ENCODE results near the gene NCS1. TPM values are rescaled to one million over a fixed set of nuclear protein-coding genes. Genes with fewer than 3 reads are reported as not detected.

Gene NCS1
- total RNA-seq, 2 donors from 2014 or later: 14.0 to 30.4 TPM

DNA sequence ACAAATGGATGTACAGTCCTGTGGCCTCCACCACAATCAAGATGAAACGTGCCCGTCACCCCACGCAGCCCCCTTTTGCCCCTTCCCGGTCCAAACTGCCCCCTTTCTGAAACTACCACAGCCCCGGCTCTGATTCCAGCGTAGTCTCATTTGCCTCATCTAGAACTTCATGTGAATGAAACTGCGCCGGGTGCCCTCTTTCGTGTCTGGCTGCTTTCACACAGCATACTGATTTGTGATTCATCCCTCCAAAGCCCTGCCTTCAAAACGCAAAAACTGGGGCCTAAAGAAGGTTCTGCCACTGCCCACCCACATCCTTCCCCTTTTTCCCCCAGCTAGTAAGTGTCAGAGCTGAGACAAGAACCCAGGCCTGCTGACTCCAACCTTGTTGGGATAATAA is 31.5 kb upstream of the NCS1 start:
- peak overlapping the region; percentile 62 for H3K27ac Mint-ChIP-seq
- H3K27me3 Mint-ChIP-seq: peaks cover 11% of the 10 kb centered on the region
- peak overlapping the region; percentile 44 for H3K4me3 Mint-ChIP-seq
- peaks cover 28% of the 10 kb centered on the region for H3K4me1 Mint-ChIP-seq
- H3K9me3 Mint-ChIP-seq: no peaks in the 10 kb centered on the region
- peaks cover 15% of the 10 kb centered on the region for H3K36me3 Mint-ChIP-seq (ENCODE audit: low read depth)
- peak; percentile 80 for ATAC-seq (replicated peaks)

DNA sequence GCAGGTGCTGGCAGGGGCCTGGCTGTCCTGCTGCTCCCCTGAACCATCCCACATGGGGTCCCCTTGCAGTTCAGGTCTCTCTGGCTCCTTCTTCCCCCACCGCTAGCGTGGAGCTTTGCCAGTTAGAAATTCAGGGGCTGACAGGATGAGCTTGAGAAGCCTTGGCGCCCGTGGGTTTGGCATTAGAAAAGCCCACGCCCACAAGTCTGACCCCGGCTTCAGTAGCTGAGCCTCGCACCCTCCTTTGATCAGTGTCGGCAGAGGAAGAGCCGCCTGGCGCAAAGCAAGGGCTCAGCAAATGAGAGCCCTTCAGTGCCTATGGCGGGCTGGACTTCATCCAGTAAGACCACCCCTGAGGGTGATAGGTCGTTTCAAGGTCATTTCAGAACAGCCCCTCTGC is 30.1 kb upstream of the NCS1 start:
- ATAC-seq (replicated peaks): no peak
- Mint-ChIP-seq H3K27me3 (peaks cover 16% of the 10 kb centered on the region), H3K4me1 (peaks cover 21% of the 10 kb centered on the region), H3K4me3 (no peak overlapping the region), H3K27ac (no peak overlapping the region), H3K36me3 (ENCODE audit: low read depth) (peaks cover 1% of the 10 kb centered on the region), H3K9me3 (no peaks in the 10 kb centered on the region)

DNA sequence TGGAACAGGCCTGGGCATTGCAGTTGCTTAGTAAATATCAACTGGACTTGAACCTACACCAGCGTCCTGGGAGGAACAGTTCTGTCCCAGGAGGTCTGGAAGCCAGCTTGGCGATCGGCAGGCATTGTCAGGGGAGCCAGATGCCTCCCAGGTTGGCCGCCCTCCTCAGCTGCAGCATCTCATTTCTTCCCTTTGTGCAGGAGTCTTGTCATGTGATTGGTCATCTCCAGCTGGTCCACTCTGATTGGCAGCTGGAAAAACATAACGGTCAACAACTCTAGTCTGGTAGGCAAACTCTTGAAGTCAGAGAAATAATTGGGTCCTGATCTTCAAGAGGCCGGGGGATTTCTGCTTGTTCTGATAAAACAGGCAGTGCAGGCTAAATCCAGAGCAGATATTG is 29.6 kb upstream of the NCS1 start:
- peaks cover 16% of the 10 kb centered on the region for H3K27me3 Mint-ChIP-seq
- peaks cover 21% of the 10 kb centered on the region for H3K4me1 Mint-ChIP-seq
- H3K4me3 Mint-ChIP-seq: no peak overlapping the region
- H3K27ac Mint-ChIP-seq: no peak overlapping the region
- H3K9me3 Mint-ChIP-seq: no peaks in the 10 kb centered on the region
- no peak for ATAC-seq (replicated peaks)
- no peaks in the 10 kb centered on the region for H3K36me3 Mint-ChIP-seq (ENCODE audit: low read depth)

DNA sequence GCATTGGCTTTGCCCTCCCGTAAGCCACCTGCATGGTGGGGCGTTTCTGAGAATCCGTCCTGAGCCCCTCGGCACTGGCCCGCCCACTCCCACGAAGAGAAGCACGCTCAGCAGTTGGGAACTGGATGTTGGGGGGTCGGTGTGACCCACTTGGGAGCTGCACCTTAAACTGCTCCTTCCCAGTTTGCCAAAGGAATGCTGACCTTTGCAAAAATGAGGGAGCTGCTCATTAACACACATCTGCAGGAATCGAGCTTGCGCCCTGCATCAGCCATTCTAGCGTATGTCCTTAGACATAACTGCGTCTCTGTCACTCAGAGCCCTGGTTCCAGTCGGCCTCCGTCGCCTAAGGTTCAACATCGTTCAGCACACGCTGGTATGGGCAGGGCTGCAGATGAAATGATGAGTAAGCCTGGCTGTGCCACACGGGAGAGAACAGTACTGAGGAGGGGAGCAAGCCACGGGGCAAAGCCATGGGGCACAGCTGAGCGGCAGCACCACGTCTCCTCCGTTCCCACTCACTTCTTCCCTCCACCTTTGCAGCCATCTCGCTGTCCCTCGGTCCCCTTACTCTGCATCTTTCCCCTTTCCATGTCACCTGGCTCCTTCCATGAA is 28.8 kb upstream of the NCS1 start:
- ATAC-seq (replicated peaks): no peak
- H3K27me3 Mint-ChIP-seq: peaks cover 16% of the 10 kb centered on the region
- no peaks in the 10 kb centered on the region for H3K36me3 Mint-ChIP-seq (ENCODE audit: low read depth)

DNA sequence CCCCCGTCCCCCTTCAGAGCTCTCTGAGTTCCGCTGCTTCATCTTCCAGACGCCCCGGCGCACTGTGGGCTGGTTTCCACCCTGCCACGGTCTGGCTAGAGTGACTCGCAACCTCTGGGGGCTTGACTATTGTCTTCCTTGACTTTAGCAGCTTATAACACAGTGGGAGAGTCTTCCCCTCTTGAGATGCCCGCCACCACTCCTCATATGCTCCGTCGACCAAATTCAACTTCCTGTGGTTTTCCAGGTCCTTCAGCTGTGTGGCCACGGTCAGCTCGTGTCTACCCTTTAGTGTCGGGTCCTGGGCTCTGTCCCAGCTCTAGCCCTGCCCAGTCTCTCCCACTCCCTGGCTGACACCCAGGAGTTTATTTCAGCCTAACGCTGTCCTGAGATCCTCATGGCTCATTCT is 28.2 kb upstream of the NCS1 start:
- H3K27me3 Mint-ChIP-seq: peaks cover 16% of the 10 kb centered on the region
- H3K9me3 Mint-ChIP-seq: no peaks in the 10 kb centered on the region
- H3K36me3 Mint-ChIP-seq (ENCODE audit: low read depth): no peaks in the 10 kb centered on the region
- H3K27ac Mint-ChIP-seq: no peak overlapping the region
- no peak overlapping the region for H3K4me3 Mint-ChIP-seq
- ATAC-seq (replicated peaks): no peak
- H3K4me1 Mint-ChIP-seq: peaks cover 14% of the 10 kb centered on the region

More for the DNA sequence above, 28.8 kb upstream of the NCS1 start:
- no peaks in the 10 kb centered on the region for H3K9me3 Mint-ChIP-seq
- H3K27ac Mint-ChIP-seq: no peak overlapping the region
- H3K4me1 Mint-ChIP-seq: peaks cover 20% of the 10 kb centered on the region
- H3K4me3 Mint-ChIP-seq: no peak overlapping the region

DNA sequence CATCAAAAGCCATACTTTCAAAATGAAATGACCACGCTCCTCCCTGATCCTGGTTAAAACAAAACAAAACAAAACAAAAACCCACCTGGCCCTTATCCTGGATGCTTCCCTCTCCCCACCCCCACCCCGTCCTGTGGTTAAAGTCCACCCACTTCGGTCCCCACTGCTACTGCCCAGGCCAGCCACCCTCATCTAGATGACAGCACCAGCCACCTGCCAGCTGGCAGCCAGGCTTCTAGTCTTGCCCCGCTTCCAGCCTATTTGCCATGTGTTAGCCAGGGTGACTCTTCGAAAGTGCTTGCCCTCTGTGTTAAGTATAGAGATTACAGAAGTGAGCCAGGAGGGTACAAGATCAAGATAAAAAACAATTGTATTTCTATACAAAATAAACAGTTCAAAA is 27.5 kb upstream of the NCS1 start:
- no peak for ATAC-seq (replicated peaks)
- Mint-ChIP-seq H3K4me1 (peaks cover 9% of the 10 kb centered on the region), H3K36me3 (ENCODE audit: low read depth) (no peaks in the 10 kb centered on the region), H3K9me3 (no peaks in the 10 kb centered on the region), H3K4me3 (peak overlapping the region; percentile 10), H3K27ac (no peak overlapping the region), H3K27me3 (peaks cover 16% of the 10 kb centered on the region)

DNA sequence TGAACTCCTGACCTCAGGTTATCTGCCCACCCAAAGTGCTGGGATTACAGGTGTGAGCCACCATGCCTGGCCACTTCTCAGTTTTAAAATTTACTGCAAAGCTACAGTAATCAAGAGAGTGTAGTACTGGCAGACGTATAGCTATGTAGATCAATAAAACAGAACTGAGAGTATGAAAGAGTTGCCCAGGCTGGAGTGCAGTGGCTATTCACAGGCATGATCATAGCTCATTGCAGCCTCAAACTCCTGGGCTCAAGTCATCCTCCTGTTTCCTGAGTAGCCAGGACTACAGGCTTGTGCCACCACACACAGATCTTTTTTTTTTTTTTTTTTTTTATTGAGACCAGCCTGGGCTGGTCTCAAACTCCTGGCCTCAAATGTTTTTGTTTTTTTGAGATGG is 26.5 kb upstream of the NCS1 start:
- H3K4me3 Mint-ChIP-seq: no peak overlapping the region
- no peak for ATAC-seq (replicated peaks)
- peaks cover 16% of the 10 kb centered on the region for H3K27me3 Mint-ChIP-seq
- H3K9me3 Mint-ChIP-seq: no peaks in the 10 kb centered on the region
- no peak overlapping the region for H3K27ac Mint-ChIP-seq
- peaks cover 3% of the 10 kb centered on the region for H3K4me1 Mint-ChIP-seq
- no peaks in the 10 kb centered on the region for H3K36me3 Mint-ChIP-seq (ENCODE audit: low read depth)

DNA sequence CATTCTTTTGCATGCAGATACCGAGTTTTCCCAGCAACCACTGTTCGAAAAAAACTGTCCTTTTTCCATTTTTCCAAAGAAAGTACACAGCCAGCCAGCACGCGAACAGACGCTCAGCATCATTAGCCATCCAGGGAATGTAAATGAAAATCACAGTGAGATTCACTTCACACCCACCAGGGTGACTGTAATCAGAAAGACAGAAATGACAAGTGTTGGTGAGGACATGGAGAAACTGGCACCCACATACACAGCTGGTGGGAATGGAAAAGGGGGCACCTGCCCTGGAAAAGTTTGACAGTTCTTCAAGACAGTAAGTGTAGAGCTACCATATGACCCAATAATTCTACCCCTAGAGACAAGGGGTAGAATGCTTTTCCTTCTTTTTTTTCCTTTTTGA is 25.0 kb upstream of the NCS1 start:
- H3K4me1 Mint-ChIP-seq: no peaks in the 10 kb centered on the region
- no peak overlapping the region for H3K27ac Mint-ChIP-seq
- ATAC-seq (replicated peaks): peak; percentile 46
- peaks cover 16% of the 10 kb centered on the region for H3K27me3 Mint-ChIP-seq
- no peaks in the 10 kb centered on the region for H3K36me3 Mint-ChIP-seq (ENCODE audit: low read depth)
- no peaks in the 10 kb centered on the region for H3K9me3 Mint-ChIP-seq
- H3K4me3 Mint-ChIP-seq: no peak overlapping the region

DNA sequence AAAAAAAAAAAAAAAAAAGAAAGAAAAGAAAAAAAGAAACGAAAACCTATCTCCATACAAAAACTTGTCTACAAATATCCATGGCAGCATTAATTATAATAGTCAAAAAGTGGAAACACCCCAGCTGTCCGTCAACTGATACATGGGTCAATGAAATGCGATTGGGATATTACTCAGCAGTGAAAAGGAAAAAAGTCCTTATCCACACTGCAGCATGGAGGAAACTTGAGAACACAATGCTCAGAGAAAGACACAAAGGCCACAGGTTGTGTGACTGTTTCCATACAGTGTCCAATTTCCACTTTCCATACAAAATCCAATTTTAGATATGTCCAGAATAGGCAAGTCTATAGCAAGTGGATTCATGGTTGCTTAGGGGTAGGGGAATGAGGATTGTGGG is 24.3 kb upstream of the NCS1 start:
- Mint-ChIP-seq H3K4me3 (no peak overlapping the region), H3K27me3 (peaks cover 16% of the 10 kb centered on the region), H3K36me3 (ENCODE audit: low read depth) (no peaks in the 10 kb centered on the region), H3K9me3 (no peaks in the 10 kb centered on the region), H3K4me1 (no peaks in the 10 kb centered on the region), H3K27ac (no peak overlapping the region)
- no peak for ATAC-seq (replicated peaks)

DNA sequence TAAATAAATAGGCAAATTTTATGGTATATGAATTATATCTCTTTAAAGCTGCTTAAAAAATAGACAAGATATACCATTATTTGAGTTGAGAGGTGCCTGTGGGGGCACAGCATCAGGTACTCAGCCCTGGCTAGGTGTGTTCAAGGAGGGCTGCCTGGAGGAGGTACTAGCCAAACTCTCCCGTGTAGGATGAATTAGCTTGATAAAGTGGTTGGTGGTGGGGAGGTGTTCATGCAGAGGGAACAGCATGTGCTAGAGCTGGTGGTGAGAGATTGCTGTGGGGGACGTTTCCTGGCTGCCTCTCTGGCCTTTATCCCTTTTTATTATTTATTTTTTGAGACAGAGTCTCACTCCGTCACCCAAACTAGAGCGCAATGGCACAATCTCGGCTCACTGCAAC is 23.2 kb upstream of the NCS1 start:
- no peaks in the 10 kb centered on the region for H3K4me1 Mint-ChIP-seq
- H3K27me3 Mint-ChIP-seq: peaks cover 12% of the 10 kb centered on the region
- H3K36me3 Mint-ChIP-seq (ENCODE audit: low read depth): no peaks in the 10 kb centered on the region
- no peaks in the 10 kb centered on the region for H3K9me3 Mint-ChIP-seq
- no peak overlapping the region for H3K27ac Mint-ChIP-seq
- H3K4me3 Mint-ChIP-seq: no peak overlapping the region
- ATAC-seq (replicated peaks): no peak

DNA sequence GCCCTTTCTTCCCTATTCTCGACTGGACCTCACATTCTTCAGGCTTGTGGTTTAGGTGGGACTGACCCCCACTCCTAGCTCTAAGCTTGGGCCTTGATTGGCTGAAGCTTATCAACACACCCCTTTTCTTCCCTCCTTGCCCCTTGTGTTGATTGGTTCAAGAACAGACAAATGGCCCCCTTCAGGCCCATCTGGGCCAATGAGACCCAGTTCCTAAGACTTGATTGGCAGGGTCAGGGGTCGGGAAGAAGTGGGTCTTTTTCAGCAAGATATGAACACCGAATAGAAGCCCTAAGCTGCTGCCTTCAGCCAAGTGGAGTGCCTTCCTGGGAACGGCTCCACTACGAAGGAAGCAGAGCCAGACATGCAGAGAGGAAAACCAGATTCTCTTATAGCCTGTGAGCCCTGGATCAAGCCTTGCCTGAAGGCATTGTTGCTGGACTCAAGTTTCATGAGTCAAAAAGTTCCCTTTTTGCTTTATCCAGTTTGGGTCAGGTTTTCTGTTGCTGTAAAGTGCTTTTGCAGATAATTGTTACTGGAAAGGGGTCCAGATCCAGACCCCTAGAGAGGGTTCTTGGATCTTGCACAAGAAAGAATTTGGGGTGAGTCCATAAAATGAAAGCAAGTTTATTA is 22.4 kb upstream of the NCS1 start:
- Mint-ChIP-seq H3K27ac (no peak overlapping the region), H3K36me3 (ENCODE audit: low read depth) (no peaks in the 10 kb centered on the region), H3K27me3 (peaks cover 9% of the 10 kb centered on the region), H3K4me3 (no peak overlapping the region), H3K4me1 (no peaks in the 10 kb centered on the region), H3K9me3 (no peaks in the 10 kb centered on the region)
- no peak for ATAC-seq (replicated peaks)

DNA sequence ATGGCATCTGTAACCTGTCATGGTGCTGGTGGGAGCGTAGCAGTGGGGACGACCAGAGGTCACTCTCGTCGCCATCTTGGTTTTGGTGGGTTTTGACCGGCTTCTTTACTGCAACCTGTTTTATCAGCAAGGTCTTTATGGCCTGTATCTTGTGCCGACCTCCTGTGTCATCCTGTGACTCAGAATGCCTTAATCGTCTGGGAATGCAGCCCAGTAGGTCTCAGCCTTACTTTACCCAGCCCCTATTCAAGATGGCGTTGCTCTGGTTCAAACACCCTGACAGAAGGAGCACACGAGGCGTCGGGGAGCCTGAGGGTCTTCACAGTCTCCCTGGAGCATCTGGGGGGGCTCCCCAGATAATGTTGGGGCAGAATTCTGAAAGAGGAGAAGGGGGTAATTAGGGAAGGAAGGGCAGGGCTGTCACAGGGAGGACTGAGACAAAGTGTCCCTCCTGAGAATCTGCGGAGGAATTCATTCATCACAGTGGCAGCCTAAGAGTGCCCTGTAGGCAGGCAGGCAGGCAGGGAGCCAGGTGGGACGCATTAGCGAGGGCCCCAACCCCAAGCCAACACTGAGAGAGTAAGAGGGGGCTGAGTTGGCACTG is 21.3 kb upstream of the NCS1 start:
- H3K4me3 Mint-ChIP-seq: no peak overlapping the region
- no peak for ATAC-seq (replicated peaks)
- no peaks in the 10 kb centered on the region for H3K4me1 Mint-ChIP-seq
- no peaks in the 10 kb centered on the region for H3K36me3 Mint-ChIP-seq (ENCODE audit: low read depth)
- H3K9me3 Mint-ChIP-seq: no peaks in the 10 kb centered on the region
- H3K27me3 Mint-ChIP-seq: peaks cover 4% of the 10 kb centered on the region
- no peak overlapping the region for H3K27ac Mint-ChIP-seq

DNA sequence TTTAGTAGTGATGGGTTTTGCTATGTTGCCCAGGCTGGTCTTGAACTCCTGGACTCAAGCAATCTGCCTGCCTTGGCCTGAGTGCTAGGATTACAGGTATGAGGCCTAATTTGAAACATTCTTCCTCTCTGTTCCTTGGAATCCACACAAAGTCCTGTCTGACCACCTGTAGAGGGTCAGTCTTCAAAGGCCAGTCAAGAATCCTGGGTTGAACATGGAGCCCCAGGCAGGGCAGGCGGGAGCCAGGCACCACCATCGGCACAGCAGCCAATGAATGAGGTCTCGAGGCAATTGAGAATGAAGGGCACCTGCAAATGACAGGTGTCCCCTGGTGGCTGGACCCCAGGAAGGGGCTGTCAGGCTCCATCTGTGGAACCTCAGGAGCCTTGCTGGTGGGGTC is 17.4 kb upstream of the NCS1 start:
- Mint-ChIP-seq H3K9me3 (no peaks in the 10 kb centered on the region), H3K4me3 (no peak overlapping the region), H3K36me3 (ENCODE audit: low read depth) (no peaks in the 10 kb centered on the region), H3K27me3 (no peaks in the 10 kb centered on the region), H3K27ac (no peak overlapping the region), H3K4me1 (no peaks in the 10 kb centered on the region)
- no peak for ATAC-seq (replicated peaks)

DNA sequence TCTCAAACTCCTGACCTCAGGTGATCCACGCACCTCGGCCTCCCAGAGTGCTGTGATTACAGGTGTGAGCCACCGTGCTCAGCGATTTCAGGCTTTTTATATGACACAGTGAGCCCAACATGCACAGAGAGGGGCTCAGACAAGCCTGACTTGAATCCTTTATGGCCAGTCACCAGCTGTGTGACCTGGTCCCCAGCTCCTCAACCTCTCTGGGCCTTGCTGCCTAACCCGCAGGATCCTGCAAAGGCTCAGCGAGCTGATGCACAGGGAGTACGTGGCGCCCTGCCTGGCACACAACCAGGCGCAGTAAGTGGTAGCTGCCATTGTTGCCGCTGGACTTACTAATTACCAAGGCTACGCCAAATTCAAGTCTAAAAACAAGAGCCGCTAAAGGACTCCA is 16.6 kb upstream of the NCS1 start:
- H3K27me3 Mint-ChIP-seq: no peaks in the 10 kb centered on the region
- no peak overlapping the region for H3K27ac Mint-ChIP-seq
- H3K36me3 Mint-ChIP-seq (ENCODE audit: low read depth): no peaks in the 10 kb centered on the region
- no peaks in the 10 kb centered on the region for H3K9me3 Mint-ChIP-seq
- no peak for ATAC-seq (replicated peaks)
- H3K4me3 Mint-ChIP-seq: no peak overlapping the region
- no peaks in the 10 kb centered on the region for H3K4me1 Mint-ChIP-seq

DNA sequence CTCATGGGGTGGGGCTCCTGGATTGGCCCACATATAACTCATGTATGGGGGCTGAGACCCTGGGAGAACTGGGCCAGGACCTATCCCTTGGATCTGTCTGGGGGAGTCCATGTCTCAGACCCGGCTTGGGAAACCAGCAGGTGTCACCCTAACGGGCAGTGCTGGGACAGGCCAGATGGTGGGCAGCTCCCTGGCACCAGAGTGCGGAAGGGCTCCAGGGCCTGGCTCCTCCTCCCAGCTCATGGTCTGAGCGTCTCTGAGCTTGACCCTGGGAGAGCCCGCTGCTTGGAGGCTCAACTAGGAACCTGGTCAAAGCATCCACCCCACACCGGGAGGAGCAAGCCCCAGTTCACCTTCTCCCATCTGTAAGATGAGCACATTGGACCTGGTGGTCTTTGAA is 15.5 kb upstream of the NCS1 start:
- Mint-ChIP-seq H3K9me3 (no peaks in the 10 kb centered on the region), H3K4me1 (no peaks in the 10 kb centered on the region), H3K27me3 (no peaks in the 10 kb centered on the region), H3K36me3 (ENCODE audit: low read depth) (no peaks in the 10 kb centered on the region), H3K4me3 (no peak overlapping the region), H3K27ac (no peak overlapping the region)
- ATAC-seq (replicated peaks): no peak
